GM12864 (cell line): ENCODE results near the gene FOXP2.

Experiments
- DNase-seq: peaks from one replicate; pipeline ENCODE4 v3.0.0-alpha.2; 2011; ENCODE audit warnings: low read depth
- H3K4me3 ChIP-seq: 2 replicates; pipeline ENCODE4 v1.5.1; 2011; ENCODE audit warnings: mild to moderate bottlenecking, low read depth, low read length, control low read depth
- CTCF ChIP-seq: IDR thresholded peaks from 2 replicates; pipeline ENCODE4 v1.5.1; 2011; ENCODE audit warnings: low read depth, mild to moderate bottlenecking, moderate library complexity, low read length, control low read depth, inconsistent platforms; ENCODE audit errors: missing control alignments

Gene FOXP2

GRCh38 chr7:114522081-114522480 is 107.5 kb downstream of the FOXP2 start:
- no peak overlapping the region for H3K4me3 ChIP-seq
- no peak for DNase-seq
- TF ChIP-seq CTCF = no peak

- TF ChIP-seq CTCF = no peak
- no peak for DNase-seq
- no peak overlapping the region for H3K4me3 ChIP-seq
These were observed 113.0 kb downstream of the FOXP2 start for GRCh38 chr7:114527589-114527988.

GRCh38 chr7:114530057-114530611 is 115.5 kb downstream of the FOXP2 start:
- no peak overlapping the region for H3K4me3 ChIP-seq
- no peak for TF ChIP-seq CTCF
- no peak for DNase-seq

- no peak for DNase-seq
- TF ChIP-seq CTCF = no peak
- no peak overlapping the region for H3K4me3 ChIP-seq
These were observed 116.7 kb downstream of the FOXP2 start for GRCh38 chr7:114531326-114531725.

GRCh38 chr7:114533131-114533530 is 118.5 kb downstream of the FOXP2 start:
- TF ChIP-seq CTCF = no peak
- no peak for DNase-seq
- no peak overlapping the region for H3K4me3 ChIP-seq

GRCh38 chr7:114534953-114535352 is 120.3 kb downstream of the FOXP2 start:
- no peak for TF ChIP-seq CTCF

GRCh38 chr7:114539575-114539974 is 125.0 kb downstream of the FOXP2 start:
- TF ChIP-seq CTCF = peak; percentile 11
- DNase-seq = no peak
- no peak overlapping the region for H3K4me3 ChIP-seq

More at GRCh38 chr7:114534953-114535352, 120.3 kb downstream of the FOXP2 start:
- H3K4me3 ChIP-seq = no peak overlapping the region
- no peak for DNase-seq
